GM10248 (cell line): ENCODE measurements around the gene FIP1L1.

Experiments
- CTCF ChIA-PET: fragments of 300-600 bp; sonication (Branson Sonifier 250); formaldehyde crosslinking; extraction: SDS; loops from one replicate; lab custom pipeline; 2021; ENCODE audit warnings: antibody characterized with exemption; lab: Yijun Ruan, JAX
- POLR2A ChIA-PET: fragments of 350-650 bp; sonication (Branson Sonifier 250); formaldehyde crosslinking; extraction: SDS; loops from one replicate; lab custom pipeline; 2020; ENCODE audit warnings: antibody characterized with exemption; lab: Yijun Ruan, JAX
- DNase-seq: peaks from one replicate; pipeline ENCODE4 v3.0.0; 2012; ENCODE audit errors: extremely low spot score
- CTCF ChIP-seq: IDR thresholded peaks from 2 replicates; pipeline ENCODE4 v1.5.1; 2012; ENCODE audit warnings: mild to moderate bottlenecking, low read depth; ENCODE audit errors: extremely low read depth, missing control alignments, control extremely low read depth

The FIP1L1 gene

GRCh38 chr4:53478671-53479456 is 101.4 kb downstream of the FIP1L1 start:
- POLR2A ChIA-PET, result no interaction called here
- CTCF ChIA-PET, result interaction anchor here (2.5 kb wide), 1 partner anchor 11 kb away, joined by 14 read pairs; no protein-coding TSS in a partner anchor
- no peak for DNase-seq
- TF ChIP-seq CTCF, result no peak

GRCh38 chr4:53479736-53480525 is 102.5 kb downstream of the FIP1L1 start:
- DNase-seq, result no peak

GRCh38 chr4:53480909-53481308 is 103.5 kb downstream of the FIP1L1 start:
- TF ChIP-seq CTCF, result no peak
- CTCF ChIA-PET, result interaction anchor here (2.5 kb wide), 1 partner anchor 9 kb away, joined by 14 read pairs; no protein-coding TSS in a partner anchor
- POLR2A ChIA-PET, result no interaction called here

More at GRCh38 chr4:53479736-53480525, 102.5 kb downstream of the FIP1L1 start:
- POLR2A ChIA-PET, result no interaction called here
- no peak for TF ChIP-seq CTCF
- CTCF ChIA-PET, result interaction anchor here (1.1 to 2.5 kb wide), 2 partner anchors 10 to 14 kb away, joined by 3 to 14 read pairs; no protein-coding TSS in a partner anchor

GRCh38 chr4:53481586-53481985 is 104.1 kb downstream of the FIP1L1 start:
- no peak for TF ChIP-seq CTCF
- DNase-seq, result no peak
- POLR2A ChIA-PET, result no interaction called here
- CTCF ChIA-PET, result interaction anchor here (1.5 to 2.5 kb wide), 2 partner anchors 8 to 31 kb away, joined by 4 to 14 read pairs; no protein-coding TSS in a partner anchor

More at GRCh38 chr4:53480909-53481308, 103.5 kb downstream of the FIP1L1 start:
- DNase-seq, result no peak

- ChIA-PET POLR2A (no interaction called here), CTCF (no interaction called here)
- TF ChIP-seq CTCF, result no peak
- no peak for DNase-seq
Observed at GRCh38 chr4:53483250-53483649, 105.8 kb downstream of the FIP1L1 start.
